ENCODE data around the gene MARCHF11.

GRCh38 chr5:16034319-16035001, 145.1 kb downstream of the MARCHF11 start:
- TF ChIP-seq CTCF (IDR thresholded peaks at IDR 0.05) (no peak), TCF7L2 (IDR thresholded peaks at IDR 0.05; ENCODE audit: low read depth, low read length) (no peak), REST (IDR thresholded peaks at IDR 0.05; ENCODE audit: insufficient read depth in 1 of 2, low read depth in 2 of 2, low read length in 1 of 2) (no peak), POLR2AphosphoS5 (IDR thresholded peaks at IDR 0.05; ENCODE audit: low read depth, low read length) (no peak)

Measured in Panc1 (cell line).